Smooth muscle cell (in vitro differentiated cells): ENCODE measurements around the gene LIN7A. TPM values are rescaled to one million over a fixed set of nuclear protein-coding genes. Genes with fewer than 3 reads are reported as not detected.

ENCODE experiments used
- DNase-seq: peaks from one replicate; lab custom pipeline; 2025; ENCODE audit not compliant: unreplicated experiment; lab: John Stamatoyannopoulos, UW
- H2AFZ ChIP-seq: fragments of 200-600 bp; sonication (generic); 2 replicates; pipeline ENCODE4 v1.6.0; 2016; ENCODE audit warnings: antibody characterized with exemption, low read depth, mild to moderate bottlenecking
- H3F3A ChIP-seq: fragments of 200-600 bp; sonication (generic); 2 replicates; pipeline ENCODE4 v1.6.0; 2017; ENCODE audit warnings: antibody characterized with exemption, low read depth
- H3K27ac ChIP-seq: fragments of 200-600 bp; sonication (generic); 2 replicates; pipeline ENCODE4 v1.5.1; 2016; ENCODE audit warnings: low read depth, mild to moderate bottlenecking
- H3K27me3 ChIP-seq: fragments of 200-600 bp; sonication (generic); 2 replicates; pipeline ENCODE4 v1.6.1; 2016; ENCODE audit warnings: low read depth, mild to moderate bottlenecking
- H3K36me3 ChIP-seq: fragments of 200-600 bp; sonication (generic); 2 replicates; pipeline ENCODE4 v1.5.1; 2016; ENCODE audit warnings: low read depth
- H3K4me1 ChIP-seq: fragments of 200-600 bp; sonication (generic); 2 replicates; pipeline ENCODE4 v1.5.1; 2016; ENCODE audit warnings: low read depth
- H3K4me2 ChIP-seq: fragments of 200-600 bp; sonication (generic); 2 replicates; pipeline ENCODE4 v1.6.0; 2016; ENCODE audit warnings: mild to moderate bottlenecking
- H3K4me3 ChIP-seq: fragments of 200-600 bp; sonication (generic); 2 replicates; pipeline ENCODE4 v1.5.1; 2016; ENCODE audit warnings: mild to moderate bottlenecking
- H3K79me2 ChIP-seq: fragments of 200-600 bp; sonication (generic); 2 replicates; pipeline ENCODE4 v1.6.0; 2016; ENCODE audit warnings: low read depth, mild to moderate bottlenecking
- H3K9ac ChIP-seq: fragments of 200-600 bp; sonication (generic); 2 replicates; pipeline ENCODE4 v1.6.0; 2016; ENCODE audit warnings: low read depth
- H3K9me3 ChIP-seq: fragments of 200-600 bp; sonication (generic); replicated peaks from 2 replicates; pipeline ENCODE4 v1.5.1; 2016; ENCODE audit warnings: low read depth
- H4K20me1 ChIP-seq: fragments of 200-600 bp; sonication (generic); 2 replicates; pipeline ENCODE4 v1.6.0; 2016; ENCODE audit warnings: low read depth
- WGBS: methylation state at CpG from one replicate; pipeline ENCODE4 v1.1.7; 2016; ENCODE audit warnings: low lambda C conversion rate; 5-methylcytosine and 5-hydroxymethylcytosine counted together
- polyA plus RNA-seq: library from polyadenylated mRNA; unstranded; fragments of >200 nt; fragmentation: Nextera tagmentation; extraction: Ambion mirVana; gene quantifications from 2 replicates; pipeline ENCODE4 v1.2.1, GENCODE V29; 2016
- total RNA-seq: library from RNA; depleted of rRNA; stranded (reverse); fragments of >200 nt; gene quantifications from 2 replicates; pipeline ENCODE4 v1.2.3, GENCODE V29; 2014
- TF ChIP-seq, protein P1 (sequence below): fragments of 200-600 bp; sonication (generic); IDR thresholded peaks from 2 replicates; pipeline ENCODE4 v1.5.1; 2017; ENCODE audit warnings: borderline replicate concordance, mild to moderate bottlenecking, antibody characterized with exemption; ENCODE audit not compliant: insufficient read depth, poor library complexity, severe bottlenecking

The LIN7A gene
- total and polyA plus RNA-seq, 2 experiments from 2014 or later = 2.0 to 3.2 TPM

- no peak overlapping the region for H2AFZ ChIP-seq
- H3K4me1 ChIP-seq = no peaks in the 10 kb centered on the region
- no peaks in the 10 kb centered on the region for H3F3A ChIP-seq
- H3K4me2 ChIP-seq = no peak overlapping the region
- H3K4me3 ChIP-seq = no peak overlapping the region
- DNase-seq = no peak
- TF ChIP-seq, protein P1, sequence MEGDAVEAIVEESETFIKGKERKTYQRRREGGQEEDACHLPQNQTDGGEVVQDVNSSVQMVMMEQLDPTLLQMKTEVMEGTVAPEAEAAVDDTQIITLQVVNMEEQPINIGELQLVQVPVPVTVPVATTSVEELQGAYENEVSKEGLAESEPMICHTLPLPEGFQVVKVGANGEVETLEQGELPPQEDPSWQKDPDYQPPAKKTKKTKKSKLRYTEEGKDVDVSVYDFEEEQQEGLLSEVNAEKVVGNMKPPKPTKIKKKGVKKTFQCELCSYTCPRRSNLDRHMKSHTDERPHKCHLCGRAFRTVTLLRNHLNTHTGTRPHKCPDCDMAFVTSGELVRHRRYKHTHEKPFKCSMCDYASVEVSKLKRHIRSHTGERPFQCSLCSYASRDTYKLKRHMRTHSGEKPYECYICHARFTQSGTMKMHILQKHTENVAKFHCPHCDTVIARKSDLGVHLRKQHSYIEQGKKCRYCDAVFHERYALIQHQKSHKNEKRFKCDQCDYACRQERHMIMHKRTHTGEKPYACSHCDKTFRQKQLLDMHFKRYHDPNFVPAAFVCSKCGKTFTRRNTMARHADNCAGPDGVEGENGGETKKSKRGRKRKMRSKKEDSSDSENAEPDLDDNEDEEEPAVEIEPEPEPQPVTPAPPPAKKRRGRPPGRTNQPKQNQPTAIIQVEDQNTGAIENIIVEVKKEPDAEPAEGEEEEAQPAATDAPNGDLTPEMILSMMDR = no peak
- no peak overlapping the region for H3K9ac ChIP-seq
- WGBS = 96% methylated on average over 1 of the region's 1 CpG
- H3K27ac ChIP-seq = no peak overlapping the region
- H3K36me3 ChIP-seq = no peaks in the 10 kb centered on the region
- no peaks in the 10 kb centered on the region for H3K27me3 ChIP-seq
- no peaks in the 10 kb centered on the region for H3K79me2 ChIP-seq
- H3K9me3 ChIP-seq = no peaks in the 10 kb centered on the region
- no peaks in the 10 kb centered on the region for H4K20me1 ChIP-seq
Observed at GRCh38 chr12:80966001-80966400, 28.3 kb upstream of the LIN7A start.

DNA sequence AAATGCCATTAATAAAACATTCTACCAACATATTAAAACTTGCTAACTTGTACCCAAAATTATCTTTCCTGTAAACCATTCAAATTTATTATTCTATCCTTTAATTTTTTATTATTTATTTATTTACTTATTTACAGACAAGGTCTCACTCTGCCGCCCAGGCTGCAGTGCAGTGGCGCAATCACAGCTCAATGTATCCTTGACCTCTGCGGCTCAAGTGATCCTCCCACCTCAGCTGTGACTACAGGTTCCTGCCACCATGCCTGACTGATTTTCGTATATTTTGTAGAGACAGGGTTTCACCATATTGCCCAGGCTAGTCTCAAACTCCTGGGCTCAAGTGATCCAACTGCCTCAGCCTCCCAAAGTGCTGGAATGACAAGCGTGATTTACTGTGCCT lies 20.4 kb upstream of the LIN7A start:
- no peaks in the 10 kb centered on the region for H3K9me3 ChIP-seq
- DNase-seq = no peak
- H3F3A ChIP-seq = no peaks in the 10 kb centered on the region
- no peak overlapping the region for H3K4me2 ChIP-seq
- H3K27ac ChIP-seq = no peak overlapping the region
- H3K36me3 ChIP-seq = no peaks in the 10 kb centered on the region
- no peaks in the 10 kb centered on the region for H4K20me1 ChIP-seq
- H3K9ac ChIP-seq = no peak overlapping the region
- H3K4me1 ChIP-seq = peaks cover 7% of the 10 kb centered on the region
- no peak overlapping the region for H3K4me3 ChIP-seq
- H2AFZ ChIP-seq = no peak overlapping the region
- WGBS = 98% methylated on average over 5 of the region's 5 CpGs
- no peaks in the 10 kb centered on the region for H3K79me2 ChIP-seq
- TF ChIP-seq, protein P1 = no peak
- H3K27me3 ChIP-seq = no peaks in the 10 kb centered on the region

GRCh38 chr12:80954857-80955520 lies 17.3 kb upstream of the LIN7A start:
- H3K4me3 ChIP-seq = no peak overlapping the region
- H3K9ac ChIP-seq = no peak overlapping the region
- peak overlapping the region; percentile 64 for H3K4me2 ChIP-seq
- no peaks in the 10 kb centered on the region for H3K27me3 ChIP-seq
- no peaks in the 10 kb centered on the region for H4K20me1 ChIP-seq
- peak overlapping the region; percentile 57 for H2AFZ ChIP-seq
- H3K79me2 ChIP-seq = no peaks in the 10 kb centered on the region
- no peak for DNase-seq
- no peaks in the 10 kb centered on the region for H3F3A ChIP-seq
- TF ChIP-seq, protein P1 = no peak
- H3K27ac ChIP-seq = no peak overlapping the region
- peaks cover 7% of the 10 kb centered on the region for H3K4me1 ChIP-seq
- H3K36me3 ChIP-seq = no peaks in the 10 kb centered on the region
- no peaks in the 10 kb centered on the region for H3K9me3 ChIP-seq
- WGBS = 31% methylated on average over 5 of the region's 5 CpGs

DNA sequence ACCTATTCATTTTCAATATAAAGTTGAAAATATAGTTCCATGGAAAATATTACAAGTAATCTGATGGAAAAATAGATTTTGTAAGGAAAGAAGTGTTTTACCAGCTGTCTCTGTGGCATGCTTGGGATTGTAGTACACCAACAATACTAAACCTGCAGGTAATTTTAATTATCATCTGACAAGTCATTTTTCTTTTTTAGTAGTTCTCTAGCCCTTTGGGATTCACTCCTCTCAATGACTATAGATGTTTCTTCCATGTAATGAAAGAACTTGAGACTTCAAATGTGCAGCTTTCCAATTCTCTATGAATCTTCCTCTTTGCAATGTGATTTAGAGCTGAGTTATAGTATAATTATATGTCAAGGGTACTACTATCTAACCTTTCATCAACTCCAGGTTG lies 14.7 kb upstream of the LIN7A start:
- Histone ChIP-seq H3K27me3 (no peaks in the 10 kb centered on the region), H4K20me1 (no peaks in the 10 kb centered on the region), H3K4me3 (no peak overlapping the region), H3K4me2 (no peak overlapping the region), H3K9me3 (no peaks in the 10 kb centered on the region), H3K9ac (no peak overlapping the region), H2AFZ (no peak overlapping the region), H3K27ac (no peak overlapping the region), H3K79me2 (no peaks in the 10 kb centered on the region), H3K36me3 (no peaks in the 10 kb centered on the region), H3F3A (no peaks in the 10 kb centered on the region), H3K4me1 (peaks cover 7% of the 10 kb centered on the region)
- TF ChIP-seq, protein P1 = no peak
- no peak for DNase-seq
